D341Med (cell line): ENCODE measurements around the gene BZW2.
"Not testable (repeated sequence)": the region's sequence is repeated elsewhere in the genome, so short reads cannot be mapped to it uniquely, and the experiment has no call there.

Experiments used
- DNase-seq: peaks from one replicate; pipeline ENCODE4 v3.0.0; 2012; ENCODE audit warnings: low spot score

Gene BZW2

GRCh38 chr7:16670731-16671344 is 24.9 kb downstream of the BZW2 start:
- DNase-seq = no peak

- no peak for DNase-seq
Measured at GRCh38 chr7:16671811-16672210, 25.8 kb downstream of the BZW2 start.

GRCh38 chr7:16675277-16675676 is 29.3 kb downstream of the BZW2 start:
- DNase-seq = no peak

- DNase-seq = no peak
Measured at GRCh38 chr7:16677978-16678494, 32.1 kb downstream of the BZW2 start.

- DNase-seq = not testable (repeated sequence)
Measured at GRCh38 chr7:16678645-16679566, 32.9 kb downstream of the BZW2 start.

GRCh38 chr7:16684935-16685334 is 39.0 kb downstream of the BZW2 start:
- no peak for DNase-seq

GRCh38 chr7:16685535-16685934 is 39.6 kb downstream of the BZW2 start:
- no peak for DNase-seq

GRCh38 chr7:16688249-16688648 is 42.3 kb downstream of the BZW2 start:
- DNase-seq = peak; percentile 32

GRCh38 chr7:16691241-16691640 is 45.3 kb downstream of the BZW2 start:
- DNase-seq = peak; percentile 45

- DNase-seq = no peak
Measured at GRCh38 chr7:16693601-16694318, 47.8 kb downstream of the BZW2 start.

- no peak for DNase-seq
Measured at GRCh38 chr7:16694806-16695205, 48.8 kb downstream of the BZW2 start.

GRCh38 chr7:16695621-16696237 is 49.7 kb downstream of the BZW2 start:
- DNase-seq = peak; percentile 63

- no peak for DNase-seq
Measured at GRCh38 chr7:16697507-16698199, 51.7 kb downstream of the BZW2 start.

GRCh38 chr7:16698200-16698905 is 52.4 kb downstream of the BZW2 start:
- DNase-seq = no peak

- DNase-seq = no peak
Measured at GRCh38 chr7:16702441-16702840, 56.5 kb downstream of the BZW2 start.

GRCh38 chr7:16708511-16708910 is 62.5 kb downstream of the BZW2 start:
- no peak for DNase-seq

GRCh38 chr7:16708980-16709379 is 63.0 kb downstream of the BZW2 start:
- no peak for DNase-seq

GRCh38 chr7:16710651-16711050 is 64.7 kb downstream of the BZW2 start:
- no peak for DNase-seq

- no peak for DNase-seq
Measured at GRCh38 chr7:16711730-16712129, 65.7 kb downstream of the BZW2 start.

GRCh38 chr7:16712916-16713315 is 66.9 kb downstream of the BZW2 start:
- no peak for DNase-seq

GRCh38 chr7:16715928-16716327 is 69.9 kb downstream of the BZW2 start:
- no peak for DNase-seq
